Glomerular endothelial cell (primary cell): ENCODE results near the gene ABLIM2. TPM values are rescaled to one million over a fixed set of nuclear protein-coding genes. Genes with fewer than 3 reads are reported as not detected.

Source experiments
- DNase-seq: peaks from one replicate; pipeline ENCODE4 v3.0.0-alpha.2; 2011; ENCODE audit warnings: low read depth, low spot score; ENCODE audit errors: extremely low read depth
- total RNA-seq: library from RNA; depleted of rRNA; stranded (reverse); fragments of >200 nt; gene quantifications from 2 replicates; pipeline ENCODE4 v1.2.3, GENCODE V29; 2015

ABLIM2 gene
- total RNA-seq, 1 donor from 2014 or later, result 0.99 TPM

- no peak for DNase-seq
Observed at GRCh38 chr4:8033067-8033755, 125.4 kb downstream of the ABLIM2 start.

- DNase-seq, result no peak
Observed at GRCh38 chr4:8032381-8032780, 126.2 kb downstream of the ABLIM2 start.

GRCh38 chr4:8030121-8030781, 128.4 kb downstream of the ABLIM2 start:
- DNase-seq, result no peak

GRCh38 chr4:8029689-8030088, 128.9 kb downstream of the ABLIM2 start:
- no peak for DNase-seq

- DNase-seq, result no peak
Observed at GRCh38 chr4:8028884-8029568, 129.6 kb downstream of the ABLIM2 start.

GRCh38 chr4:8028368-8028767, 130.2 kb downstream of the ABLIM2 start:
- DNase-seq, result no peak

- no peak for DNase-seq
Observed at GRCh38 chr4:8026453-8026852, 132.2 kb downstream of the ABLIM2 start.

- no peak for DNase-seq
Observed at GRCh38 chr4:8025668-8026067, 132.9 kb downstream of the ABLIM2 start.

GRCh38 chr4:8024073-8024786, 134.4 kb downstream of the ABLIM2 start:
- no peak for DNase-seq

- DNase-seq, result no peak
Observed at GRCh38 chr4:8023696-8024033, 134.9 kb downstream of the ABLIM2 start.

GRCh38 chr4:8022767-8023695, 135.6 kb downstream of the ABLIM2 start:
- no peak for DNase-seq

GRCh38 chr4:8021796-8022195, 136.8 kb downstream of the ABLIM2 start:
- no peak for DNase-seq

- DNase-seq, result no peak
Observed at GRCh38 chr4:8019396-8020365, 138.9 kb downstream of the ABLIM2 start.

GRCh38 chr4:8016527-8016926, 142.1 kb downstream of the ABLIM2 start:
- DNase-seq, result no peak

- DNase-seq, result no peak
Observed at GRCh38 chr4:8015512-8015911, 143.1 kb downstream of the ABLIM2 start.

GRCh38 chr4:8013976-8014726, 144.5 kb downstream of the ABLIM2 start:
- DNase-seq, result no peak

GRCh38 chr4:8012517-8012916, 146.1 kb downstream of the ABLIM2 start:
- no peak for DNase-seq

- no peak for DNase-seq
Observed at GRCh38 chr4:8010618-8011017, 148.0 kb downstream of the ABLIM2 start.
